Subcutaneous adipose tissue (tissue), 4 donors: Measurements from ENCODE around the gene CPT1A. TPM values are rescaled to one million over a fixed set of nuclear protein-coding genes. Genes with fewer than 3 reads are reported as not detected.

Experiments used
- CTCF ChIP-seq: fragments of 450-650 bp; IDR thresholded peaks from one replicate; pipeline ENCODE4 v1.5.1; 2016; ENCODE audit warnings: low read depth, mild to moderate bottlenecking, control low read depth, antibody characterized with exemption, moderate library complexity
- total RNA-seq, 4 donors: library from RNA; depleted of rRNA; stranded (reverse); fragments of >200 nt; gene quantifications; one replicate each; pipeline ENCODE4 v1.1.0, GENCODE V29; 2016

The CPT1A gene
- total RNA-seq, 4 donors from 2014 or later: 26.6 to 47.9 (median 35.8) TPM

DNA sequence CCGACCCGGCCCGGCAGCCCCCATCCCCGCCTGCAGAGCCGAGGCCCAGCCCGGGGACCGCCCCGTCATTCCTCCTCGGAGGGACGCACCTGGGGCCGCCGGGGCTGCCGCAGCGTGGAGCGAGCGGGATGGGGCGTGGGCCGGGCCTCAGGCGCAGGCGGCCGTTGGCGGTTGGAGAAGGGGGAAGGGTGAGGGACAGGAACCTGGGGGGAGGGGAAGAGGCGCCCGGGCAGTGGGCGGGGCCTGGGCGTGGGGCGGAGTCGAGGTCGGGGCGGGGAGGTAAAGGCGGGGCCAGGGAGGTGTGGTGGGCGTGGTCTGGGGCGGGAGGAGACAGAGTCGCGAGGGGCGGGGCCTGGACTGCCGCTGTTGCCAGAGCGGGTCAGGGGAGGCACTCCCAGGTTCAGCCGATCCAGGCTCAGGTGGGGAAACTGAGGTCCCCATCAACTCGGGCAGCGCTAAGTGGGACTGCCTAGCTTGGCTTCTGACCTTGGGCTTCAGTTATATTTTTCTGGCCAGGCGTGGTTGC is 90.3 kb downstream of the CPT1A start, which contains the start of gene TESMIN:
Gene TESMIN (minus strand): TSS at position 190 of the 526 bp plus-strand sequence. CDS start 860 bp downstream, outside the sequence.
- no peak for TF ChIP-seq CTCF

DNA sequence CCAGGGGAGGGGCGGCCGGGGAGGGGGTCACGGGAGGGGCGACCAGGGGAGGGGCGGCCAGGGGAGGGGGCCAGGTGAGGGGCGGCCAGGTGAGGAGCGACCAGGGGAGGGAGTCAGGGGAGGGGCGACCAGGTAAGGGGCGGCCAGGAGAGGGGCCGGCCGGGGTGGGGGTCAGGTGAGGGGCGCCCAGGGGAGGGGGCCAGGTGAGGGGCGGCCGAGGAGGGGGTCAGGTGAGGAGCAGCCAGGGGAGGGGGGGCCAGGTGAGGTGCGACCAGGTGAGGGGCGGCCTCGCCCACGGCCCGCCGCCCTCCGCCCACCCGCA is 90.8 kb downstream of the CPT1A start:
- no peak for TF ChIP-seq CTCF

- TF ChIP-seq CTCF: no peak
These were observed 91.3 kb downstream of the CPT1A start for GRCh38 chr11:68750195-68751003.

- no peak for TF ChIP-seq CTCF
These were observed 92.2 kb downstream of the CPT1A start for GRCh38 chr11:68749229-68750123.

- no peak for TF ChIP-seq CTCF
These were observed 93.7 kb downstream of the CPT1A start for GRCh38 chr11:68748061-68748460.

- no peak for TF ChIP-seq CTCF
These were observed 98.2 kb downstream of the CPT1A start for GRCh38 chr11:68743539-68743938.

GRCh38 chr11:68741463-68741862 is 100.3 kb downstream of the CPT1A start:
- no peak for TF ChIP-seq CTCF
